A549 (cell line): ENCODE measurements around the gene SLC12A8.

Source experiments
- CBX2 ChIP-seq: fragments of 200-600 bp; sonication (generic); IDR thresholded peaks from 2 replicates; pipeline ENCODE4 v1.6.1; 2016; ENCODE audit warnings: low read depth, mild to moderate bottlenecking, borderline replicate concordance
- CTCF ChIP-seq: fragments of >200 bp; sonication (Bioruptor Twin); formaldehyde crosslinking; IDR thresholded peaks from 3 replicates; pipeline ENCODE4 v1.5.1; 2016
- HEYL ChIP-seq: fragments of 250-450 bp; sonication (Bioruptor Pico); IDR thresholded peaks from 2 replicates; pipeline ENCODE4 v1.8.0; 2021; ENCODE audit warnings: mild to moderate bottlenecking, moderate library complexity
- HOXA7 ChIP-seq: fragments of 250-450 bp; sonication (Bioruptor Pico); IDR thresholded peaks from 2 replicates; pipeline ENCODE4 v1.5.0; 2020; ENCODE audit warnings: mild to moderate bottlenecking, moderate library complexity
- POLR2A ChIP-seq: IDR thresholded peaks from 2 replicates; pipeline ENCODE4 v1.6.1; 2012; ENCODE audit warnings: mild to moderate bottlenecking, low read length

GRCh38 chr3:125055913-125056745 lies 156.4 kb downstream of the SLC12A8 start, which contains the start of gene HEG1:
- TF ChIP-seq CTCF: no peak
- no peak for TF ChIP-seq POLR2A
- TF ChIP-seq HEYL (CRISPR knock-in tag): no peak
- no peak for TF ChIP-seq CBX2
- no peak for TF ChIP-seq HOXA7 (CRISPR knock-in tag)
